CD4-positive, alpha-beta T cell treated with Interleukin-17A for 4 hours (primary cell): ENCODE measurements around the gene ACD.
A peak's percentile ranks its signal among the peaks of the same experiment; 100 is the strongest.

Experiments
- DNase-seq: peaks from one replicate; pipeline ENCODE4 v3.0.0-alpha.2; 2020; ENCODE audit warnings: mixed read lengths

ACD gene

DNA sequence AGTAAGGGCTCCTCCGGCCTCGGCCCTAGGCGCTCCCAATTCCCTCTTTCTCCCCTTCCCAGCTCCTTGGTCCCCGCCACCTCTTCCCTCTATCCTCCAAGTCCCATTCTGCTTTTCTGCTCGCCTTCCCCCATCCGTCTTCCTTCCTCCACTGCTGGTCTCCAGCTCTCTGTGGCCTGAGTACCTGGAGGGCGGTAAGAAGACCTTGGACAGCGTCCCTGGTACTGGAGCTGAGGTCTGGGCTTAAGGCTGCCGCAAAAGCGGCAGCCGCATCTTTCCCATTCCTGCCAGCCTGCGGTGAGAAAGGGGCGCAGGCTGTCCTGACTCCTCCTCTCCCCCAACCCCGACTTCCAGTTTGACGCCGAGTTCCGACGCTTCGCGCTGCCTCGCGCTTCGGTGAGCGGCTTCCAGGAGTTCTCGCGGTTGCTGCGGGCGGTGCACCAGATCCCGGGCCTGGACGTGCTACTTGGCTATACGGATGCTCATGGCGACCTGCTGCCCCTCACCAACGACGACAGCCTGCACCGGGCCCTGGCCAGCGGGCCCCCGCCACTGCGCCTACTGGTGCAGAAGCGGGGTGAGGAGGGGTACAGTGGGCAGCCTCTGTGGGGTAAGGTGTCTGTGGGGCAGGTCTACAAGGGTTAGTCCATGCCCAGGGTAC lies 1.2 kb upstream of the ACD start:
- no peak for DNase-seq

DNA sequence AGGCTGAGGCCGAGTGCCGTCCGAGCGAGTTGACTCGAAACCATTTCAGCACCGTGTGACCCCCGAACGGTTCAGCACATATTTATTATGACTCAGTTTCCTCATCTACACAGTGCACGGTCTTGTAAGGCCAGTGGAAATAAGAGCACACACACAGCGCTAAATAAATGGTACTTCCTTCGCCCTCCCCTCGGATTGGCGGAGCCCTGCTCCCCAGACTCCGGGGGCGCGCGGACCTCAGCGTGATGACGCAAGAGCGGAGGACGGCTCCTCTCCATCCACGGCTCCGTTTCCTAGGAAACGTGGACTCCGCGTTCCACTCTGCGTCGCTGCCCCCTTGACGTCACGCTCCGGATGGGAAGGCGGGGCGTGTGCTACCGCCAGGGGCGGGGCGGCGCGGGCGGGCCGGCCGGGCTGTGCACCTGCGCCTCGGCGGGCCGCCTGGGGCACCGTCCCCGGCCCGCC lies 536 bp upstream of the ACD start, which contains the start of gene PARD6A:
TSS of gene PARD6A (plus strand) at position 397 of the 465 bp plus-strand sequence. CDS start 79 bp downstream, outside the sequence.
- peak; percentile 96 for DNase-seq

DNA sequence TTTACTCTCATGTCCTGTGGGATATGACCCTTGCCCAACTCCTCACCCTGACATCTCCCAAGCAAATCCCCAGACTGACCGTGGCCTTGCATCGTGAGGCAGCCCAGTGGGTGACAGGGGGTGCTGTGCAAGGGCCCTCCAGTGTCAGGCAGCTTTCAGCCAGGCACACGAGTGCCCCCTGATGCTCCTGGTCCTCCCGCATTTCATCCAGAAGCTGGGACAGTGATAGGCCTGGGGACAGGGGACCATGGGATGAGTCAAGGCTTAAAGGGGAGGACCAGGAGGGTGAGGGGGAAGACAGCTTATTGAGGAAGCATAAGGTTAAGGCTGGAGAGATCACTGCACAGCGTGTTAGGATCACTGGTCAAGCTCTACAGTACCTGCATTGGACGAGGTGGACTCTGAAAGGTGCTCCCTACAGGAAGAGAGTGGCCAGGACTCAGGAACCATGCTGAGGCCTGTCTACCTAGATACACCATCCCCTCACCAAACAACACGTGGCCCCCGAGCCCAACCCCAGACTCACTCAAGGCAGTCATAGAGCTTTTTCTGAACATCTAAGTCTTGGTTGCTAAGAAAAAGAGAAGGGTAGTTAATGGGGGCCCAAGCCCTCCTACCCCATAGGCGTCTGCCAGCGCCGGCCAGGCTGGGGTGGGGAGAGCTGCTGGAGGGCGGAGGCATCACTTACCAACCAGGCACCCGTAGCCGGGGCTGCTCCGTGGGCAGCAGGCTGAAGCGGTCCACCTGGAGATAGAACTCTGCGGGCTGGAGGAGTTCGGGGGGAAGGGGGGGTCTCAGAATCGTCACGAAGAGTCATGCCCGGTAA lies 998 bp downstream of the ACD start:
- no peak for DNase-seq

DNA sequence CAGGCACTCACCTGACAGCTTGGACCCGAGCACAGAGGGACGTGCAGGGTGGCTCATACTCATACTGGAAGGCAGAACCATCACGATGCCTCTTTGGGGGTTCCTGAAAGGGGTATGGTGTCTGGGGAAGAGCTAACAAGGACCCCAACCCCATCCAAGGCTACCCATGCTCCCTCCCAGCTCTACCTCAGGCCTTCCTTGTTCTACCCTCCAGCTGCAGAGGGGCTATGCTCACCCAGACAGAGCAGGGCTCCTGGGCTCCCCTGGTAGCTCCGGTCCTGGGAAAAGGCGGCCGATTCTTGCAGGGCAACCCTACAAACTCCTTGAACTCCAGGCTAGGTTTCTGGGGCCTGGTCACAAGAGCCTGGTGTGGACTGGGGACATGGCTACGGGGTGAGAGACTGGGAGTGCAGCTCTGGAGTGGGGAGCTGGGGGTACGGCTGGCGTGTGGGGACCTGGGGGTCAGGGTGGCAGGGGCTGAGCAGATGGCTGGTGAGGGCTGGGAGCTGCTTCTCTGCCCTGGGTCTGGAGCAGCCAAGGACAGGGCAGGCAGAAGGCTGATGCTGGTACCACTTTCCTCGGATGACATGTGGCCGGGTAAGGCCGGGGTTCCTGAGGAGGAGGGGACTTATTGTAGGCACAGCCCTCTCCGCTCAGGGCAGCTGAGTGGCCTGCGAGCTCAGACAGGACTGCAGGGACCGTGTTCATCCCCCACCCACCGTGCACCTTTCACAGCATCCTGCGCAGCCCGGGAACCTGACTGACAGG lies 2.1 kb downstream of the ACD start:
- DNase-seq, result no peak

DNA sequence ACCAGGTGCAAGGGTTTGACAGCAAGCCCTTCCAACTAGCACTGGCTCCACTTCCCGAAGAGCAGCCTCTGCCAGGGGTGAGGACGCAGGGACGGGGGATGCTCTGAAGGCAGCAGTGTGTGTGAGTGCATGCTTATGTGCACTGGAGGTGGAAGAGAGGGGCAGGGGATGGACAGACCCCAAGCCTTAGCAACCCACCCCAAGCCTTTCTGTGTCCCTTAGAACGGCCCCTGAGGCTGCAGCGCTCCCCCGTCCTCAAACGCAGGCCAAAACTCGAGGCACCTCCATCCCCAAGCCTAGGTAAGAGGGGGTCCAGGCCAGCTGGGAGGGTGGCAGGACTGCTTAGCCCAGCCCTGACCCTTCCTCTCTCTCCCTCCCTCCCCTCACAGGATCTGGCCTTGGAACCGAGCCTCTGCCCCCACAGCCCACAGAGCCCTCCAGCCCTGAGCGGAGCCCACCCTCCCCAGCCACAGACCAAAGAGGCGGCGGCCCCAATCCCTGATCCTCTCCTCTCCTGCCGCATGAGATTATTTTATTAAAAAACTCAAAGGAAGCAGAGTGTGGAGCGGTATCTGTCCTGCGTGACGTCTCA lies 2.9 kb downstream of the ACD start:
- no peak for DNase-seq

DNA sequence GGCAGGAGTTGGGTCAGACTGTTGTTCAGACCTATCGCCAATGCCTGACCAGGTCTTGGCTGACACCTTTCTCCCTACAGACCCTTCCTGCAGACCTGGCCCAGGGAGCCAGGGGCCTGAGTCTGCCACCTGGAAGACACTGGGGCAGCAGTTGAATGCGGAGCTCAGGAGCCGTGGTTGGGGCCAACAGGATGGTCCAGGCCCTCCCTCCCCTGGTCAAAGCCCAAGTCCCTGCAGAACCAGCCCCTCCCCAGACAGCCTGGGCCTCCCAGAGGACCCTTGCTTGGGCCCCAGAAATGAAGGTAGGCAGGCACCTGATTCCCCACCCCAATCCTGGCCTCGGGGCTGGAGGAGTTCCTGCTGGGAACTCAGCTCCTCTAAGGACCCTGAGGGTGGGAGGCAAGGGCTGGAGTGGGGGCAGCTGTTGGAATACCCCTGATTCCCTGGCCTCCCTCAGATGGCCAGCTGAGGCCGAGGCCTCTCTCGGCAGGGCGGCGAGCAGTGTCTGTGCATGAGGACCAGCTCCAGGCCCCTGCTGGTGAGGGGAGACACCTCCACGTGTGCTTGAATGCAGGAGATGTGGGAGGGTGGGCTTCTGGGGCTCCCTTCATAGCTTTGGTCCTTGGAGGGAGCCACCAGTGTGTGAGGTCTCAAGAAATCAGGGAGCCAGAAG lies 3.6 kb downstream of the ACD start:
- no peak for DNase-seq

DNA sequence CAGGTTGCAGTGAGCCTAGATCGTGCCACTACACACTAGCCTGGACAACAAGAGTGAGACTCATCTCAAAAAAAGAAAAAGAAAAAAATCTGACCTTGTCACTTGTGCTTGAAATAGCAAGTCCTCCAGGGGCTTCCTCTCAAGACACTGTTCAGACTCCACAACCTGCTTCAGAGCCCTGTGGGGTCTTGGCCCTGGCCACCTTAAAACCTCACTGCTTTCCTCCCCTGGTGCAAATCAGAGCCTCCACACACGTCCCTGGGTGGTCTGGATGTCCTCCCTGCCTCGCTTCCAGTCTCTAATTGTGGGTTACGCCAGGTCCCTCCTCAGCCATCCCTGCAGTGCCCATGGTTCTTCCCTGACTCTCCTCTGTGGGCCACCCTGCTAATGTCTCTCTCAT lies 4.7 kb downstream of the ACD start:
- no peak for DNase-seq

DNA sequence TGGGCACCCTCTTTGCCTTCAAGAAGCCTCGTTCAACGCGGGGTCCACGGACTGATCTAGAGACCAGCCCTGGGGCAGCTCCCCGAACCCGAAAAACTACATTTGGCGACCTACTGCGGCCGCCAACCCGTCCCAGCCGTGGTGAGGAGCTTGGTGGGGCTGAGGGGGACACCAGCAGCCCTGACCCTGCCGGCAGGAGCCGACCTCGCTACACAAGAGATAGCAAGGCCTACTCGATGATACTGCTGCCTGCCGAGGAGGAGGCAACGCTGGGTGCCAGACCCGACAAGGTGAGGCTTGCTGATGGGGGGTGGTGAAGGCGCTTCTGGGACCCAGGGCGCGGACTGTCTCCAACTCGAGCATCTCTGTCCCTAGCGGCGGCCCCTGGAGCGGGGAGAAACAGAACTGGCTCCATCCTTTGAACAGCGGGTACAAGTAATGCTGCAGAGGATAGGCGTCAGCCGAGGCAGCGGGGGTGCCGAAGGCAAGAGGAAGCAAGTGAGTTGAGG lies 5.6 kb downstream of the ACD start:
- DNase-seq, result no peak

DNA sequence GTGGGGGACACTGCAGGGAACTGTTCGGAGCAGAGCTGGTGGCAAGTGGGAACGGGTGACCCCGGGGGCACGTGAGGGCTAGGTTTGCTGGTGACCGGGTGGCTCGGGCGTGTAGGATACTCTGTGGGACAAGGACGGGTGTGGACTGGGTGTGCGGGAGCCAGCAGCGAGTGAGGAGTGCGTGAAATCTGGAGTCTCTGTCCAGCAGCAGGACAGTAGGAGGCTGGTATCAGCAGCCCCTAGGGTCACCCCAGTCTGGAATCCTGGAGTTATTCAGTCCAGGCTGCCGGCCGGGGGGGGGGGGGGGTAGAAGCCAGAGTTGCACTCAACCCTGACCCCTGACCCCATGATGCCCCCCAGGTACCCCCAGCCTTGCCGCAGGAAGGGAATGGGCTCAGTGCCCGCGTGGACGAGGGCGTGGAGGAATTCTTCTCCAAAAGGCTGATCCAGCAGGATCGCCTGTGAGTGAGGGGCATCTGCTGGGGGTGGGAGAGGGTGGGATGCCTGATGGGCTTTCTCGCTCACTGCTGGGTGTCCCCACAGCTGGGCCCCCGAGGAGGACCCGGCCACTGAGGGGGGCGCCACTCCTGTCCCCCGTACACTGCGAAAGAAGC lies 6.2 kb downstream of the ACD start:
- no peak for DNase-seq

DNA sequence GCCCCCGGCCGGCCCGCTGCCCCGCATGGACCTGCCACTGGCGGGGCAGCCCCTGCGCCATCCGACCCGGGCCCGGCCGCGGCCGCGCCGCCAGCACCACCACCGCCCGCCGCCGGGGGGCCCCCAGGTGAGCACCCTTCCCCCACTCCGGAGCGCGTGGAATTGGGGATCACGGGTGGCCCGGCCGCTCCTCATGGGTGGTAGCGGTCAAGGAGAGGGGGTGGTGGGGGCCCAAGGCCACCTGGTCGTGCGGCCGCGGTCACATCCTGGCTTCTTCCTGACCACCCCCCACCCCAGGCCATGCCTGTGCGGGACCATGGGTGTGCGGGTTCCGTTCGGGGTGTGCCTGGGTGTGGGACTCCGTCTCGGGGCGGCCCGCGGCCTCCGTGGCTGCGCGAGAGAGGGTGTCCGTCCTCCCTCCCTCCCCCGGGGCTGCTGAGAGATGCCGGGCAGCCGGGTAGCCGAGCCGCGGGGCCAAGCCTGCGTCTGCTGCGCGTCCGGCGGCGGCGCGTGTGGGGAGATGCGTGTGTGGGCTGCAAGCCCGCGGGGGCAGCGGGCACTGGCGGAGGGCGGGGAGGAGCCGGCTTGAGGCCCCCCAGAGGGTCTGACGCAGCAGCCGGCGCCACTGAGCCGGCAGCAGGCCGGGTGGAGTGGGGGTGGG lies 6.8 kb downstream of the ACD start:
- no peak for DNase-seq

DNA sequence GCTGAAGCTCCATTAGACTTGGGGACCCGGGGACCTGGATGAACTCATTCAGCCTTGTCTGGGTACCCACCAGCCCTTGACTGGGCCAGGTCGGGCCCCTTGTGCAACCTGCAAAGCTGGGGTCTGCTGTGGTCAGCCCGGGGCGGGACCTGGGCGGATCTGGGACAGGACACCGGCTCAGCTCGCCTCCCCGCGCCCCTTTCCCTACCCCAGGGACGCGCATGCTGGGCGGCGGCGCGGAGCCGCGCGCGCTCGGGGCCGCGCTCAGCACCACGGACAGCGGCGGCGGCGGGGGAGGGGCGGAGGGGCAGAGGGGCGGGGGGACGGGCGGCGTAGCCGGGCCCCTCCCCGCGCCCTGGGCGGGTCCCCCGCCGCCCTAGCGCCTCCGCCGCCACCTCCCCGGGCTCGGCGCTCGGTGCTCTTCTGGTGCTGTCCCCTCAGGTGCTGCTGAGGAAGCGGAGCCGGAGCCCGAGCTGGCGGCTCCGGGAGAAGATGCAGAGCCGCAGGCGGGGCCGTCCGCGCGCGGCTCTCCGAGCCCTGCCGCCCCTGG lies 7.4 kb downstream of the ACD start:
- DNase-seq, result no peak

DNA sequence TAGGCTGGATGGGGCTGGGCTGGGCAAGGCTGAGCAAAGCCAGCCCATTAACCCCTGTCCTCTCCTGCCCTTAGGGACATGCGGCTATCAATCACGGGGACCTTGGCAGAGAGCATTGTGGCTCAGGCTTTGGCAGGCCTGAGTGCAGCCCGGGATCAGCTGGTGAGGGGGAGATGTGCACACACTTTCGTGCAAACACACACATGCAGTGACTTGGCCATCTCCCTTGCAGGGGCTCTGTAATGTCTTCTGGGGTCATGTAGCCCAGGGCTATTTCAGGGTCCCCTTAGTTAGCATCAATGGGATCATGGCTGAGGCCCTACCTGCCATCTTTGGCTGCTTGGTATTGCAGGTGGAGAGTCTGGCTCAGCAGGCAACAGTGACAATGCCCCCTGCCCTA lies 8.2 kb downstream of the ACD start:
- DNase-seq, result no peak

DNA sequence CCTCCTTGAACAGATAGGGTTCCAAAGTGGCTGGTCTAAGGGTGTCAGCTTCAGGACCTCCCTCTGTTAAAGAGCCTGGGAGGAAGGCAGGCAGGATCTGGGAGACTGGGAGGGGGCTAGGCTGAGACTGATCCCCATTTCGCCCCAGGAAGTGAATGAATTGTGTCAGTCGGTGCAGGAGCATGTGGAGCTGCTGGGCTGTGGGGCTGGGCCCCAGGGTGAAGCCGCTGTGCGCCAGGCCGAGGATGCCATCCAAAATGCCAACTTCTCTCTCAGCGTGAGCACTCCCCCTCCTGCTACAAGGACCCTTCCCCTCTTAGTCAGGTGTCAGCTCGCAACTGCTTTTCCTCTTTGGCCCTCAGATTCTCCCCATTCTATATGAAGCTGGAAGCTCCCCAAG lies 9.0 kb downstream of the ACD start:
- no peak for DNase-seq

DNA sequence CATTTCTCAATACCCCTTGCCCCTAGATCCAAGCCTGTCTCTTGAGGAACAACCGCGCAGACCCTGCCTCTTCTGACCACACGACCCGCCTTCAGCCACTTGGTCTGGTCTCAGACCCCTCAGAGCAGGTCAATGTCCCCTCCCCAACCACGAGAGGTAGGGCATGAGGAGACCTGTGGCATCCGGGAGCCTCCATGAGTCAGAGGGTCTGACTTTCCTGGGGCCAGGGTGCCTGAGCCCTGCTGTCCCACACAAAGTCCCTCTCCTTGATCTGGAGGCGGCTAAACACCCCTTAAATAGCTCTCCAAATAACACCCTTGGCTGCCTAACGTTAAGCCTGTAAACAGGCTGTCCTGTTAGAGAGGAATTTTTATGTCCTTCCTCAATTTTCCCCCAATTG lies 10.0 kb downstream of the ACD start:
- DNase-seq, result no peak

DNA sequence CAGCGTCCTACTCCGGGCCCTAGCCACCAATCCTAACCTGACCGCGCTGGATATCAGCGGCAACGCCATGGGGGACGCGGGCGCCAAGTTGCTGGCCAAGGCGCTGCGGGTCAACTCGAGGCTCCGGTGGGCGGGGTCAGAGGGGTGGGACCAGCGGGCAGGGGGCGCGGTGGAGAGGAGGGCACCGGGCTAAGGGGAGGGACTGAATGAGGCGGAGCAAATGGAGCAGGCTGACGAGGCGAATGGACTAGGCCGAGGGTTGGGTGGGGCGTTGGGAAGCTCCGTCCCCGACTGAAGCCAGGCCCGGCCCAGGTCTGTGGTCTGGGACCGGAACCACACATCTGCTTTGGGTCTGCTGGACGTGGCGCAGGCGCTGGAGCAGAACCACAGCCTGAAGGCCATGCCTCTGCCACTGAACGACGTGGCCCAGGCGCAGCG lies 10.5 kb downstream of the ACD start:
- DNase-seq, result no peak

DNA sequence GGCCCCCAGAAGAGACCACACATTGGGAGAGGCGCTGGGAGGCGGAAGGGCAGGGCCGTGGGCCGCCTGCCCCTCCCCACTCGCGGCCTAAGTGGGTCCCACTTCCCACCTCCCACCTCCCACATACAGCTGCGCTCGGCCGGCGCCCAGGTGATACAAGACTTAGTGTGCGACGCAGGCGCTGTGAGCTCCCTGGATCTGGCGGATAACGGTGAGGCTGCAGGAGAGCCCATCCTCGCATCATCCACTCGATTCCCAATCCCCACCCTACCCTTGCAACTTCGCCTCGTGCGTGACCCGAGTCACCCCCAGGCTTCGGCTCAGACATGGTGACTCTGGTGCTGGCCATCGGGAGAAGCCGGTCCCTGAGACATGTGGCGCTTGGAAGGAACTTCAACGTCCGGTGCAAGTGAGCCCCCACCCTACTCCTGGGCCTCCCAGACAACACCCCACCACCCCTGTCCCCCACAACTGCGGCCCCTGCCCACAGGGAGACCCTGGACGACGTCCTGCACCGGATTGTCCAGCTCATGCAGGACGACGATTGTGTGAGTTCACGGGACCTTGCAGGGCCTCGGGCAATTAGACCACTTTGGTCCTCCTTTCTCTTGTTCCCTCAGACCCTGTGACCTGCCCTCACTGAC lies 11.2 kb downstream of the ACD start:
- DNase-seq, result no peak

DNA sequence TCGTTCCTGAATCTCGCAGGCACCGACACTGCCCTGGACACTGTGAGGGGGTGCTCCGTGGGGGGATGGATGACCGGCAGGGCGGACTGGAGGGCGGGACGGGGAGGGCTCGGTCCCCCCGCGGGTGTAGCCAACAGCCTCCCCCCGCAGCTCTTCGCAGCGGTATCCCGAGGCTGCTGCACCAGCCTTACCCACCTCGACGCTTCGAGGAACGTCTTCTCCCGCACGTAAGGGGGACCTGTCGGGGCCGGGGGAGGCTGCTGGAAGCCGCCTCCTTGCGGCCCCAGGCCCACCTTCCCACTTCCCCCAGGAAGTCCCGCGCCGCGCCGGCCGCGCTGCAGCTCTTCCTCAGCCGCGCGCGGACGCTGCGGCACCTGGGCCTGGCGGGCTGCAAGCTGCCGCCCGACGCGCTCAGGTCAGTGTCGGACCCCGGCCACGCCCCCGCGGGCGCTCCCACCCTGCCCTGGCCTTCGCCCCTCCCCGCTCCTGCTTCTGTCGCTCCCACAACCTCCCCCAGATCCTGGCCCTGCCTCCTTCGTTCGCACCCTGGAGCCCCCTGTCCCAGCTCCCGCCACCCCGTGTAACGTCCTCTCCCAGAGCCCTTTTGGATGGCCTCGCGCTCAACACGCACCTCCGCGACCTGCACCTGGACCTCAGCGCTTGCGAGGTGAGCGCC lies 11.8 kb downstream of the ACD start:
- DNase-seq, result no peak

DNA sequence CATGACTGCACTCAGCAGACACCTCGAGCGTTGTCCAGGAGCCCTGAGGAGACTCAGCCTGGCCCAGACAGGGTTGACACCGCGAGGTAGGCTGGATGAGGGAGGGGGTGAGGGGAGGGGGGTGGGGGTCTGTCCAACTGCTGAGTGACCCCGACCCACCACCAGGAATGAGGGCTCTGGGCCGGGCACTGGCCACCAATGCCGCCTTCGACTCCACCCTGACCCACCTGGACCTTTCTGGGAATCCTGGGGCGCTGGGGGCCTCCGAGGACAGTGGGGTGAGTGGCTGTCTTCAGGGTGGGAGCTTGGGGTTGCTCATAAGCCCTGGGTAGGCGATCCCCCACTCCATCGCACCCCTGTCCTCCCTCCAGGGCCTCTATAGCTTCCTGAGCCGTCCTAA lies 12.4 kb downstream of the ACD start:
- DNase-seq, result no peak

DNA sequence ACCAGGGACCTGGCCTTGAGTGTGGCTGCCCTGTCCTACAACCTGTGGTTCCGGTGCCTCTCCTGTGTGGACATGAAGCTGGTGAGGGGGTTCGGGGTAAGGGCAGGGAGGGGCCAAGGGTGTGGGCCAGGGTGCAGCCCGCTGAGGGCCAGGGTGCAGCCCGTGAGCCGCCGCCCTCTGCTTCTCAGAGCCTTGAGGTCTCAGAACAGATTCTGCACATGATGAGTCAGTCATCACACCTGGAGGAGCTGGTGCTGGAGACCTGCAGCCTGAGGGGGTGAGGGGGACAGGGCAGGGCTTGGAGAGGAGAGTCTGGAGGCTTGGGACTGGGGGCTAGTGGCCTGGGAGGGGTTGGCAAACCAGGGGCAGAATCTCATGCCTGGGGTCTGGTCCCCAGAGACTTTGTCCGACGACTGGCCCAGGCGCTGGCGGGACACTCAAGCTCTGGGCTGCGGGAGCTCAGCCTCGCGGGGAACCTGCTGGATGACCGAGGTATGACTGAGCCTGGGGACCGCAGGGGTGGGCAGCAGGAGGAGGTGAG lies 12.9 kb downstream of the ACD start:
- no peak for DNase-seq
